ENCODE measurements around the gene C3orf18.

The C3orf18 gene

DNA sequence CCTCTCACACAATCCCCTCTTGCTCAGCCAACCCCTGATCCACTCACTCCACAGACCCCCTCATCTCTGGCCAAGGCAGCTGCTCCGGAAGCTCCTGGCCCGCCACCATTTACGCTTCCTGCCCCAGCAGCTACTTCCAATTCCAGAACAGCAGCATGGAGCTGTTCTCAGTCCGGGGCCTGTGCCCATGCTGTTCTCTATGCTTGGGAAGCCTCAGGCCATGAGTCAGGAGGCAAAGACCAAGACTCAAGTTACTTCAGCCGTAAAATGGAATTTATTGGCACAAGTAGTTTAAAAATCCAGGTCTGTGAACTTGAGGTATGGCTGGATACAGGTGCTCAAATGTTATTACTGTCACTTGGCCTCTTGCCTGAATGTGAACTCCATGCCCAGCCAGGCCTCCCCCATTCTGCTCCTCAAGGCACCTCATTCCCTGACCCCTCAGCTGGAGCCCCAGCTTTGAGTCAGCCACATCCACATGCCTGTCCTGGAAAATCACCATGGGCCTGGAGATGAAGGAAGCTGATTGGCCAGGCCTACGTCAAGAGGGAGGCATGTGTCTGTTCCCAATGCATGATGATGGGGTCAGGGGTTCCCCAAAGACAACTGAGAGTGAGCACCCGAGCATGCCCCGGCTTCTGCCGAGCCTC is 32.7 kb downstream of the C3orf18 start:
- intact Hi-C loops (cut with DNase I) = no loop called here
- DNase-seq = no peak

DNA sequence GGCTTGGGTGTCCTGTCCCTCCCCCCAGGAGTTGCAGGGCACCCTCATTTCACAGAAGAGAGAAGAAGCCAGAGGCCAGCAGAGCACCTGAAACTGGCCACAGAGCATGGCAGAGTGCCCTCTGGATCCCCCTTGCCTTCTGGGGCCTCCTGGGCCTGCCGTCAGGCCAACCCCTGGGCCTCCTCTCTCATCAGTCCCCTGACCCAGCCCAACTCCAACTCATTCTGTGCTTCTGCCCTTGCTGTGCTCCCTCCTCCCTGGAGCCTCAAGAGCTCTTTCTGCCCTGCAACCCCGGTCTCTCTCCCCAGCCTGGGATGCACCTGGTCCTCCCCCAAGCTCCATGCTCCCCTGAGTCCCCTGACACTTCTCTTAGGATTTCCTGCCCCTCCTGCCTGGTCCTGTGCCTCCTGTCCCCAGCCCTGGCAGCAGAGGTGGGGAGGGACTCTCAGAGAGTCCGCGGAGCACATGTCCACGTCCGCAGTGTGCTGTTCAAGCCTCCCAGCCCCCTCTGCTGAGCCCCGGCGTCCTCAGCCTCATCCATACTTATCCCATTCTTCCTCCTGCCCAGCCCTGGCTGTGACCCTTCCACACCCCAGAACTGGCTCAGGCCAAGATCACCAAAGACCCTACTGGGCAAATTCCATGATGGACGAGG is 33.6 kb downstream of the C3orf18 start:
- intact Hi-C loops (cut with DNase I) = no loop called here

GRCh38 chr3:50533316-50533715 is 34.2 kb downstream of the C3orf18 start:
- intact Hi-C loops (cut with DNase I) = no loop called here
- DNase-seq = no peak

More for the DNA sequence above, 33.6 kb downstream of the C3orf18 start:
- DNase-seq = no peak

DNA sequence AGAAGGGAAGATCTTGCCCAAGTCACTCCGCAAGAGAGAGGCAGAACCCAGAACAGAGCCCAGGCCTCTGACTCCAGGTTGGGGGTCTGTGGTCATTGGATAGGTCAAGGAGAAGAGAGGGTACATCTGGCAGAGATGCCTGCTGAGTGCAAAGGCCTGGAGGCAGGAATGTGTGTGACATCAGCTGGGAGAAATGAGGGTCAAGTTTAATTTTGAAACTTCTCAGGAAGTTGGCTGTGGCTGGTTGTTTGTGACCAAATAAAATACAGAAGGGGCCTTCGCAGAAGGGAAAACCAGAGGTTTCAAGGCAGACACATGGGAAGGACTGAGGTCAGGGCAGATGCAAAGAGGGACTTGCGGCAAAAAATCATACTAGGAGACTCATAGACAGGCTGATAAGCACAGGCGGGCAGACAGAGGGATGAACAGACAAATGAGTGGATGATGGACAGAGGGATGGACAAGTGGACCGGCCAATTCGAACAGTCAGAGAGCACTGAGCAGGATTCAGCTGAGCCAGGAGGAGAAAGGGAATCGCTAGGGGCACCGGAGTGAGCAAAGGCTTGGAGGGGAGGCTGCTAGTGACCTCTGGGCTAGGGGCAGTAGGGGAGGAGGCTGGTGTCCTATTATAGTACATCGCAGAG is 35.4 kb downstream of the C3orf18 start:
- intact Hi-C loops (cut with DNase I) = no loop called here
- DNase-seq = no peak

DNA sequence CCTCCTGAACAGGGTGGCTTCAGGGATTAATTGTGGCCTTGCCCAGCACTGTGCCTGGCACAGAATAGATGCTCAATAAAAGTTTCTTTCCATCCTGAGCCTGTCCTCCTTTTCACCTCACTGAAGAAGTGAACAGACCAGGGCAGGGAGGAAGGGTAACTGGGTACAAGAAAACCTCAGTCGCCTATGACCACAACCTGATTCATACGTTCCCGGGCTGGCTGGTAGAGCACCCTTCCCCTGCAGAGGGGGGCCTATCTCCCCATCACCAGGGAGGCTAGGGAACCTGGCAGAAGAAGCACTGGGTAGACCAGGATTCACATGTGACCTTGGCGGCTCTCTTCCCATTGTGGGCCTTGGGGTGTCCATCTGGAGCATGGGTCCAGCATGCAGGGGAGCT is 36.3 kb downstream of the C3orf18 start:
- DNase-seq = no peak
- intact Hi-C loops (cut with DNase I) = no loop called here

DNA sequence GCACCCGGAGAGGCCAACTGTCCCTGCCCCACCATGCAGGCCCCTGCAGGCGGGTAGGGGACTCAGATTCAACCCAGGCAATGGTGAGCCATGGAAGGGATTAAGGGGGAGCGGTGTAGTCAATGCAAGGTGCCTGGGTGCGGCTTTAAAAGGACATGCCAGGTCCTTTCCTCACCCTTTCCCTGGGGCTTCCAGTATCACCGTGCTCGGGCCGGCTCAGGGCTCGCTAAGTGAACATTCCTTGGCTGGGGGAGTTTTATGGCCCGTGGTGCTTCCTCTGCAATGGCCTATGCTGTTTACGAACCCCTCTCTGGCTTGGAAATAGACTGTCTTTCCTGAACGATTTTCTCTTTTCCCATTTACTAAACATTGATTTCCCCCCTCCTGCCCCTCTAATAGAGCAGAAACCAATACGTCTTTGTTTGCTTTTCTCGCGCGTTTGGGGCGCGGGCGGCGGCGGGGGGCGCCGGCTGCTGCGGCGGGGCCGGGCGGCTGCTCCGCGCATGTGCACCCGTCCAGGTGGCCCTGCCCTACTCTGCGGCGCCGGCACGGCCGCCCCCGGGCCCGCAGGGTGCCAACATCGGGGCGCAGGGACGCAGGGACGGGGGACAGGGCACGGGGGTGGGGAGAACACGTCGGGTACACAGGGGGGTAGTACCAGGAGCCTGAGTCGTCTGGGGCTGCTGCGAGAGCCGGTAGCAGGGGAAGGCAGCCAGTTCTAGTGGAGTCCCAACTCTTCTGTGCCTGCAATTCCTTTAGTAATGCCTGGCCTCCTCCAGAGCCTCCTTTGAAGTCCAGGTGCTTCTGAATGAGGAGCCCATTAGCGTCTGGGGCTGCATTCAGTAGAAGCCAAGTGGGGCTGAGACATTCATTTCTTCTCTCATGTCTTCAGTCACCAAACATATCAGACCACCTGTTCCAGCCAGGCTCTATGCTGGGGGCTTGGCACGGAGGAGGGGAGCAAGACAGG is 37.3 kb downstream of the C3orf18 start:
- intact Hi-C loops (cut with DNase I) = no loop called here
- no peak for DNase-seq

DNA sequence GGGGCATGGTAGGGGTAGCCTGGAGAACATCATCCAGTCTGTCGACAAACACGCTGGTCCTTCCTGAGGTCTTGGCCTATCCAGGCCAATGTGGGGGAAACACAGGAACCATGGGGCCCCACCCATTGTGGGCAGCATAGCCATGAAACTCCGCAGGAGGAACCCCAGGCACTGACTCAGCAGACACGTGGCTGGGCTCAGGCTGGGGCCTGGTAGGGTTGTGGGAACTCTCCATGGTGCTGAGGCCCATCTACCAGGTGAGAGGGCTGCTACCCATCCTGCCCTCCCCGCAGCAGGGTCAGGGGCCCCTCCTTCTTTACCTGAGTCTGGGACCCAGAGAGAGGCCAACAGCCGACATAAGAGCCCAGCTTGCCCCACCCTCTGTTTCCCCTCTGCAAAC is 41.6 kb downstream of the C3orf18 start:
- intact Hi-C loops (cut with DNase I) = no loop called here
- DNase-seq = peak in 22 of 42 donors; percentile 28 to 72 (median 44)

DNA sequence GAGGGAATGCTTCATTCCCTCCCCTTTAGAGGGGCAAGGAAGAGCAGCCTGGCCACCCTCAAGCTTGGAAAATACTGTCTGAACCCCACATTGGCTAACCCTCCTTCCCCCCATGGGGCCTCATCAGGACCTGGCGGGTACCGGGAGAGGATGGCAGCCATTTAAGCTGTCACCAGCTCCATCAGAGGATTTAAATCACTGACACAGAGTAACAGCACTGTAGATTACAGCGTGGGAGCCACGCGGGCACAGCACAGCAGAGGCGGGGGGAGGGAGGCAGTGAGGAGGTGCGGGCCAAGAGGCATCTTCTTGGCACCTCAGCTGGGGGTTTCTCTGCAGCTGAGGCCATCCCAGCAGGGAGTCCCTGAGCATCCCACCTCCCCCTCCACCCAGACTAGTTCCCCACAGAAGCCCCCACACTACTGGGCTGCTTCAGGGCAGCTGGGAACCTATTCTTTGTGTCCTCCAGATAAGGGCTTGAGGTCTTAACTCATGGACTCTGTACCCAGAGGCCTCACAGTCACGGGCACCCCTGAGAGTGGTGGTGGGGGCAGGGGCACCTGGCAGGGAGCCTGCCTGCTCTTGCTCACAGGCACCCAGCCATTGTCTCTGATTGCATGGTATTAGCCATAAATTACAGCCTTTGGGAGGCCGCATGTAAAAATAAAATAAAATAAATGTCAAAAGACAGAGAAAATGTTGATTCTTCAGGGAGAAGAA is 42.2 kb downstream of the C3orf18 start:
- DNase-seq = peak; percentile 31 to 91 (median 73)
- intact Hi-C loops (cut with DNase I) = no loop called here

DNA sequence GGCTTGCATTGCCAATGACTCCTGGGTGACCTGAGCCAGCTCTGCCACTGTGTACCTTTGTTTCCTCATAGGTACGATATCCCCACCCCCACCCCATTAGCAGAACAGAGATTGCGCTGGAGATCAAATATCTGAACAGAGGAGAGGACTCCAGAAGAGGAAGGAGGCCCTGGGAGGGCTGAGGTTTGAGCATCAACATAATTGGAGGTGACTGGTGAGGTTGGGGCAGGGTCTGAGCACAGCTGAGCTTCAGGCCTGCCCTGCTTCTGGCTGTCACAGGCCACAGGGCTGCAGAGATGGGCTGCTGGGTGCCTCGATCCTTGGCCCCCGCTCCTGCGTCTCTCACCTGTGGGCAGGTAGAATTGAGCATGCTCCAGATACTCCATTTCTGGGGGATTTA is 42.8 kb downstream of the C3orf18 start:
- peak in 3 of 42 donors; percentile 33 to 34 (median 34) for DNase-seq
- intact Hi-C loops (cut with DNase I) = no loop called here

GRCh38 chr3:50523279-50523811 is 44.2 kb downstream of the C3orf18 start:
- intact Hi-C loops (cut with DNase I) = no loop called here
- DNase-seq = no peak

GRCh38 chr3:50521572-50521971 is 46.0 kb downstream of the C3orf18 start:
- intact Hi-C loops (cut with DNase I) = no loop called here
- no peak for DNase-seq

GRCh38 chr3:50520849-50521248 is 46.7 kb downstream of the C3orf18 start:
- no peak for DNase-seq
- intact Hi-C loops (cut with DNase I) = no loop called here

DNA sequence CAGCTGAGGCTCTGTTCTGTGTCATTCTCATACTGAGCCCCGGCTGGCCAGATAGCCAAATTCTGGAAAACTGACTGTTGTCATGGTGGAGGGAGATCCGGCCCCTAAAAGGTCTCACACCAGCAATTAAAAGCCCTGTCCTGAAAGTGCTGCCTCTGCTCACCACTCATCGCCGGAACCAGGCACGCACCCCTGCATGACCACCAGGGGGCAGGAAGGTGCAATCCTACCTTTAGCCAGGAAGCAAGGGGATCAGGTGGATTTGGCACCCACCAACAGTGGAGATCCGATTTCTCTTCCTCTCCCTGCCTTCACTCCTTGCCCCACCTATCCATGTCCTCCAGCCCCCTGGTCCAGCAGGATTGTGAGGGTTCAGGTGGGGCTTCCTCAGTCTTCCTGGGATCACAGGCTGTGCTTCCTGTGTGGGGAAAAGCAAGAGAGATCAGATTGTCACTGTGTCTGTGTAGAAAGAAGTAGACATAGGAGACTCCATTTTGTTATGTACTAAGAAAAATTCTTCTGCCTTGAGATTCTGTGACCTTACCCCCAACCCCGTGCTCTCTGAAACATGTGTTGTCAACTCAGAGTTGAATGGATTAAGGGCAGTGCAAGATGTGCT is 48.0 kb downstream of the C3orf18 start:
- intact Hi-C loops (cut with DNase I) = no loop called here
- DNase-seq = peak; percentile 49 to 89 (median 76)

DNA sequence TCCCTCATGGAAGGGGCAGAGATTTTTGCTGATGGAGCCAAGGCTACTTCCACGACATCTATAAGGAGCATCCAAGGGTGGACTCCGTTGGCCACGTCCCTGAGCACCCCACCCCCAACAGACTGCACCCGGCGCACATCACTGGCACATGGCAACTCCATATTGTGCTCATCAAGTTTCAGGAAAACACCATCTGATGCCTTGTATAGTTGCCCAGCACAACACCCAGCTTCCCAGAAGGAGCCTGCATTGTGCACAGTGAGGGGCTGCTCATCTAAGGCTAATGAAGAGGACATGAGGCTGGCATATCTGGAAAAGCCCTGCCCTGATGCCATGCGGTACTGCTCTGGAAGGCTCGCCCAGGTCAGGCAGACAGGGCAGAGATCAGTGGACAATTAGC is 49.1 kb downstream of the C3orf18 start:
- no peak for DNase-seq
- intact Hi-C loops (cut with DNase I) = no loop called here

DNA sequence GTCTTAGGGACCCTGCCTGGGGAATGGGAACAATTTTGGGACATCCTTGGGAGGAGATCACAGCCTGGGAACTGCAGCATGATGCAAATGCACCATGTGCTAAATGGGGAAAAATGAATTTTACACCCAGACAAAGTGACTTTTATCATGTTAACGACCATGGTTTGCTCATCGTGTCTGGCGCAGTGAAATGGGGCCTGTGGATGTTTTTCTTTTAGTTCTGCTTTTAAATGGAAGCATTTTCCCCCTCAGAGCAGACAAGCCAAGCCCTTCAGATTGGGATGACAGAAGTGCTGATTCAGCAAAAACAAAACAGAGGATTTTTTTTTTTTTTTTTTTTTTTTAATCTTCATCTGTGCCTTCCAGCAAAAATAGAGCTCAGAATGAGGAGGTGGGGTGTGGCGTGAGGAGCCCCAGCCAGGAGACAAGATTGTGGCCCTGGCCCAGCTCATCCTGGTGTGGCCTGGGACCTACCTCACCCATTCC is 49.8 kb downstream of the C3orf18 start:
- DNase-seq = no peak
- intact Hi-C loops (cut with DNase I) = no loop called here

GRCh38 chr3:50516440-50516871 is 51.1 kb downstream of the C3orf18 start:
- intact Hi-C loops (cut with DNase I) = no loop called here
- DNase-seq = no peak

DNA sequence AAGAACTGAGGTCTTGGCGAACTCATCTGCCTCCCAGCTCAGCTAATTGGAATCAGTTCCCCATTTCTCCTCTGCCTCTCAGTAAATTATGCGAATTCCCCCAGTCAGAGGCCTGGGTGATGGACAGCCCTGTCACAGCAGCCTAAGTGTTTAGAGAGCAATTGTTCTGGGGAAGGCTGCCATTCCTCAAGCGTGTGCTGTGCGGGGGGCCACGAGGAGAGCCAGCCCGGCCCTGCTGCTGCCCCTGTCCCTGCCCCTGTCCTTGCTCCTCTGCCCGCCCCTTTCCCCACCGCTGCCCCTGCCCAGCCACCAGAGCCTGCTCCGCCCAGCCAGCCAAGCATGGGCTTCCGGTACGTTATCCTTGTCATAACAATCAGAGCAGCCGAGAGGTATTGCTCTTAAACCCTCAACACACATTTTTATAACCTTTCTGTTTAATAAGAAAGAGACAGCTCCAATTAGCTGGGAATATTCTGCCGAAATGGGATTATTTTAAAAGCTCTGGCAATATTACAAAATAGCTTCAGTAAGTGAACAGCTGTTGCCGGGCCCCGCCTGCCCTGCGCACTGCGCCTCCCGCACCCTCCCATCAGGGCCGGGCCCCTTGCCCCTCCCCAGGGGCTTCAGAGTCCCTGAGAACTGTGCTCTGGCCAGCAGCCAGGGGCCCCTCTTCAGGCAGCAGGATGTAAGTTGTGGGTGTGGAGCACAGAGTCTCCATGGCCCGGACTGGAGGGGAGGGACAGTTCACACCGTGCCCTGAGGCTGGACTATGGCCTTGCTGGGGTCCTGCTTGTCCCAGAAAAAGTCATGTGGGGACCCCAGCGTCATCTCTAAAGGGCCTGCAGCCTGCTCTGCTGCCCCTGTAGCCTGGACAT is 51.7 kb downstream of the C3orf18 start:
- intact Hi-C loops (cut with DNase I) = no loop called here
- peak in 13 of 42 donors; percentile 22 to 65 (median 41) for DNase-seq
